T-helper 1 cell (primary cell): ENCODE data around the gene PBOV1.
"Not testable (repeated sequence)": the region's sequence is repeated elsewhere in the genome, so short reads cannot be mapped to it uniquely, and the experiment has no call there.

Experiments
- DNase-seq, 5 donors: peaks; one replicate each; pipeline ENCODE4 v3.0.0-alpha.2; 2012 to 2020

PBOV1 gene

DNA sequence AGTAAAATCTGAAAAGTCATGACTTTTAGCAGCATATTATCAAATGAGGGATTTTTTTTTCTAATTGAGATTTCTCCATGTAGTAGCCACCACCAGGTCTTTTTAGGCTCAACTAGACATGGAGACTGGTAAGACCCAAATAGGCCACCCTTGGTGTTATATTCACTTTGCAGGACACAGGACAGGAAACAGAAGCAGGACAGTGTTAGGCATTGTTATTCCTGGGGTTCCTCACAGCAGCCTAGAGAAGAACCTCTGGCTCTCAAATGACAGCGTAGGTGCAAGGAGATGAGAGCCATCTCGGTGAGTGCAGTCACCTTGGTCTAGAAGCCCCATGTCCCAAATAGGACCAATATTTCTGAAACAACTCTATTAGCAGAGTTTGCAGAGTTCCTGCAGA lies 19.2 kb upstream of the PBOV1 start:
- no peak for DNase-seq

- DNase-seq = no peak
Observed at GRCh38 chr6:138235693-138236092, 17.4 kb upstream of the PBOV1 start.

DNA sequence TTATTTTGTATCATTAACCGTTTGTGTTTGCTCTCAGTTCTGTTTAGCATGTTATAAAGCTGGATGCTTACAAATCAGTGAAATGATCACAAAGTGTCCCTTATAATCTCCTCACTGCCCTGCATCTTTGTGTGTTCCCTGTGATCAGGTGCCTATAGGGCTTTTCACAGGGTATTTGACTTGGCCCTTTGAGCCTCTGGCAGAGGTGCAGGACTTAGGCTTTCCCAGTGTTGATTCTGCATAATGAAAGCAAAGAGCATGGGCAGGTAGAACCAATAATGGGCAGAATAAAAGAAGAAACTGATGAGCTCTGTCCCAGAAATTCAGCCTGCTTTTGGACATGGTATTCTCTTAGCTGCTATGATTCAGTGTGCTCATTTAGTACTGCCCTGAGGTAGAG lies 16.9 kb upstream of the PBOV1 start:
- no peak for DNase-seq

- DNase-seq = no peak
Observed at GRCh38 chr6:138234363-138234762, 16.1 kb upstream of the PBOV1 start.

DNA sequence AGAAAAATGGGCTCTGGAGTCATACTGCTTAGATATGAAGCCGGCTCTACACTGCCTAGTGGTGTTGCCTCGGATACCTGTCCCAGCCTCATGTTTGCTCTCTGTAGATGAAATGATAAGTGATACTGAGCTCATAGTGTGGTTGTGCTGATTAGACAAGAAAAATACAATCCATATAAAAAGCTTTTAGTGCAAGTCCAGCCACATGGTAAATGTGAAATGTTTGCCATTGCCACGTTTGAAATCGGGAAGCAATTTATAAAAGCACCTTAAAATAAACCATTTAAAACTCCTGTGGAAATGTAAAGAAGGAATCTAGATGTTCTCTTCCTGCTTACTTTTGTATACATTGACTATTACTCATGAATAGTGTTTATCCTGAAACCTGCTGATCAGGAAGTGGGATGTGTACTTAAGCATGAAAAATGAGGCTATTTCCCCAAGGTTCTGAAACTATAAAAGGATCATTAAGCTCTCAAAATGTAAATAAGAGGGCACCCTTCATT lies 13.1 kb upstream of the PBOV1 start:
- no peak for DNase-seq

DNA sequence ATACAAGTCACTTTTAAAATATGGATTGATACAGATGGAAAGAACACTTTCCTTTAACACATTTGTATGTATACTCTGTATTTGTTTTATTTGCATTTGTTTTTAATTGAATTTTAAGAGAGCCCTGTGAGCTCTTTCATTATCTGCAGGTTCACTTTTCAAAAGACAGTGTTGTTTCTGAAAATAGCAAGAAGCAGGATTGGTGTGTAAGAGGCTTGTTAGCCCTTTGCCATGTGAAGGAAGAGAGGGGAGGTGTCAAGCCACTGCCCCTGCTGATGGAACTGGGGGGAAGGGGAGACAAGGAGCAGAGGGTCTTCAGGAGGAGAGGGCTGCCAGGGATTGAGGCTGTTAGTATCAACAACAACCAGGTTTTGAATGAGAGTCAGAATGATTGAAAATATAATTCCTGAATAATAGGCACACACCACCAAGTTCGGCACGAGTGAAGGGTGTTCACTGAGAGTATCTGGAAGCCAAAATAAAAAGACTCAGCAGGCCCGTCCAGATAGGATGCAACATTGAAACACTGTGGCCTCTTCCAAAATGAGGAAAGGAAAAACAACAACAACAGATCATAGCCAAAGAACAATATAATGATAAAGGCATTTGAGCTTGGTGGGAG lies 12.6 kb upstream of the PBOV1 start:
- DNase-seq = no peak

- no peak for DNase-seq
Observed at GRCh38 chr6:138230221-138230620, 11.9 kb upstream of the PBOV1 start.

GRCh38 chr6:138229663-138230179 lies 11.4 kb upstream of the PBOV1 start:
- no peak for DNase-seq

DNA sequence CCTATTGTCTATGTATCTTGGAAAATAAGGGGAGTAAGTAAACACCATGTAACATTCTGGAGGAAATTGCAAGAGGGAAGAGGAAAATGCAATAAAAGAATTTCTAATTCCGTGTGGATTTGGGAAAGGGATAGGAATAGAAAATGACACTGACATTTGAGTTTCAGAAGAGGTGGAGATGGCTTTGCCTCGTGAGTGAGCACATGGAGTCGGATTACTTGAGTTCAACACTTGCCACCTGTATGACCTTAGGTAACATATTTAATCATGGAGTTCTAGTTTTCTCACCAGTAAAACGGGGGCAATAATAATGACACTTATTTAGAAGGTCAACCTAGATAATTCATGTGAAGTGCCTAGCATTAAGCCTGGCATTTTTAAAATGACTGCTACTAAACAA lies 10.8 kb upstream of the PBOV1 start:
- DNase-seq = no peak

- DNase-seq = no peak
Observed at GRCh38 chr6:138227316-138227781, 9.1 kb upstream of the PBOV1 start.

GRCh38 chr6:138226700-138227315 lies 8.5 kb upstream of the PBOV1 start:
- no peak for DNase-seq

GRCh38 chr6:138225953-138226352 lies 7.7 kb upstream of the PBOV1 start:
- DNase-seq = no peak

- DNase-seq = no peak
Observed at GRCh38 chr6:138222901-138223546, 4.7 kb upstream of the PBOV1 start.

DNA sequence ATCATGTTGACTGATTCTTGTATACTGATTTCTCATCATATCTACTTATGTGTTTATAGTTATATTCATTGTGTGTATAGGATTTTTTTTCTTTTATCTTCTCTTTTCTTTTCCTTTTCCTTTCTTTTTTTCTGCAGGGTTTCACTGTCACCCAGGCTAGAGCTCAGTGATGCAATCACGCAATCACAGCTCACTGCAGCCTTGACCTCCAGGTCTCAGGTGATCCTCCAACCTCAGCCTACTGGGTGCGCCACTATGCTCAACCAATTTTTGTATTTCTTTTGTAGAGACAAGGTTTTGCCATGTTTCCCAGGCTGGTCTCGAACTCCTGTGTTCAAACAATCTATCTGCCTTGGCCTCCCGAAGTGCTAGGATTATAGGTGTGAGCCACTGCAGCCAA lies 1.6 kb upstream of the PBOV1 start:
- no peak for DNase-seq

DNA sequence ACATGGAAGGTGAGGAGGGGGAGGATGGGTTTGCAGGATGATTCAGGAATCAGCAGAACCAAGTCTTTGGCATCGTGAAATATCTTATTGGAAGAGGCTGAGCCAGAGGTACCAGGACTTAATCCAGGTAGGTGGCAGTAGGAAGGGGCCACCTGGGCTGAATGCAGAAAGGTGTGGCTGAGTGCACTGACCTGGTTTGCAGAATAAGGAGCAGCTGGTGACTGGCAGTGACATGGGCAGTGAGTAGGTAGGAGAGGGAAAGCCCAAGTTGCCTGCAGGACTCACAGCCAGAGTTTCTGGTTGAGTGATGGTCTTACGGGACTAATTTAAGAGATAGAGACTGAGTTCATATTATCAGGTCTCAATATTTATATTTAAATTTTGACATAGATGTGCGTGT lies 1.1 kb upstream of the PBOV1 start:
- no peak for DNase-seq

GRCh38 chr6:138215093-138215782 lies 3.1 kb downstream of the PBOV1 start:
- DNase-seq = no peak

DNA sequence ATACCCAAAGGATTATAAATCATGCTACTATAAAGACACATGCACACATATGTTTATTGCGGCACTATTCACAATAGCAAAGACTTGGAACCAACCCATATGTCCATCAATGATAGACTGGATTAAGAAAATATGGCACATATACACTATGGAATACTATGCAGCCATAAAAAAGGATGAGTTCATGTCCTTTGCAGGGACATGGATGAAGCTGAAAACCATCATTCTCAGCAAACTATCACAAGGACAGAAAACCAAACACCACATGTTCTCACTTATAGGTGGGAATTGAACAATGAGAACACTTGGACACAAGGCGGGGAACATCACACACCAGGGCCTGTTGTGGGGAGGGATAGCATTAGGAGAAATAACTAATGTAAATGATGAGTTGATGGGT lies 5.8 kb downstream of the PBOV1 start:
- DNase-seq = not testable (repeated sequence)

GRCh38 chr6:138211601-138212000 lies 6.7 kb downstream of the PBOV1 start:
- no peak for DNase-seq

GRCh38 chr6:138211048-138211581 lies 7.2 kb downstream of the PBOV1 start:
- no peak for DNase-seq

GRCh38 chr6:138206862-138207261 lies 11.4 kb downstream of the PBOV1 start:
- DNase-seq = no peak

GRCh38 chr6:138205437-138206094 lies 12.7 kb downstream of the PBOV1 start:
- DNase-seq = no peak

- no peak for DNase-seq
Observed at GRCh38 chr6:138204792-138205384, 13.4 kb downstream of the PBOV1 start.
